Measurements from ENCODE around the gene PAWR. TPM values are rescaled to one million over a fixed set of nuclear protein-coding genes. Genes with fewer than 3 reads are reported as not detected.

The PAWR gene
- total and polyA plus RNA-seq, 2 experiments from 2014 or later: 149 to 180 TPM

GRCh38 chr12:79535751-79536150 is 155.0 kb downstream of the PAWR start:
- Histone ChIP-seq H3K36me3 (ENCODE audit: insufficient read depth) (no peaks in the 10 kb centered on the region), H3K4me1 (ENCODE audit: insufficient read depth) (peaks cover 18% of the 10 kb centered on the region; the same call in 1 of the 2 replicates), H2AFZ (no peak overlapping the region), H3F3A (replicated peaks; ENCODE audit: low read depth) (no peaks in the 10 kb centered on the region), H4K20me1 (replicated peaks; ENCODE audit: insufficient read depth) (no peaks in the 10 kb centered on the region), H3K9me2 (ENCODE audit: insufficient read depth) (peaks cover 15% of the 10 kb centered on the region; the same call in 1 of the 2 replicates), H3K79me2 (replicated peaks; ENCODE audit: insufficient read depth) (no peaks in the 10 kb centered on the region), H3K27me3 (ENCODE audit: insufficient read depth) (no peaks in the 10 kb centered on the region), H3K27ac (ENCODE audit: low read depth) (no peak overlapping the region), H3K4me3 (no peak overlapping the region), H3K4me2 (no peak overlapping the region)
- Mint-ChIP-seq H3K4me1 (peaks cover 20% of the 10 kb centered on the region), H3K27me3 (ENCODE audit: insufficient read depth, low read depth, poor library complexity) (no peaks in the 10 kb centered on the region), H3K4me3 (no peak overlapping the region), H3K36me3 (ENCODE audit: low read depth) (peaks cover 22% of the 10 kb centered on the region), H3K27ac (no peak overlapping the region), H3K9me3 (peaks cover 16% of the 10 kb centered on the region)
- no peak for ATAC-seq
- no peak for DNase-seq (ENCODE audit: low spot score)
- TF ChIP-seq CREB1 (CRISPR knock-in tag; IDR thresholded peaks at IDR 0.05; ENCODE audit: low read depth): no peak
- no peak for TF ChIP-seq EZH2 (IDR thresholded peaks at IDR 0.05; ENCODE audit: low read depth, unreplicated experiment)
- no peak for TF ChIP-seq ZNF331 (CRISPR knock-in tag; IDR thresholded peaks at IDR 0.05; ENCODE audit: low read depth)
- no peak for TF ChIP-seq ZNF462 (CRISPR knock-in tag; IDR thresholded peaks at IDR 0.05)
- TF ChIP-seq ETS1 (IDR thresholded peaks at IDR 0.05): no peak
- no peak for TF ChIP-seq STAT1 (IDR thresholded peaks at IDR 0.05; ENCODE audit: unreplicated experiment)
- no peak for TF ChIP-seq EZH2phosphoT487 (IDR thresholded peaks at IDR 0.05; ENCODE audit: unreplicated experiment)
- no peak for TF ChIP-seq NANOG (IDR thresholded peaks at IDR 0.05; ENCODE audit: borderline replicate concordance)
- TF ChIP-seq ZNF114 (CRISPR knock-in tag; IDR thresholded peaks at IDR 0.05): no peak
- TF ChIP-seq JUNB (IDR thresholded peaks at IDR 0.05; ENCODE audit: unreplicated experiment): no peak

Other genes with a start within 250 kb of the PAWR start
- gene PPP1R12A, start 244.1 kb upstream of the PAWR start, total RNA-seq (2014; rRNA removed; shearing (Covaris generic)): 83.7 and 91.6 TPM in 2 replicates
- gene PPP1R12A, start 244.1 kb upstream of the PAWR start, polyA plus RNA-seq (2016; fragmentation: Nextera tagmentation; extraction: Ambion mirVana): 124 and 146 TPM in 2 replicates